ENCODE data around the gene C7orf57.

The C7orf57 gene

DNA sequence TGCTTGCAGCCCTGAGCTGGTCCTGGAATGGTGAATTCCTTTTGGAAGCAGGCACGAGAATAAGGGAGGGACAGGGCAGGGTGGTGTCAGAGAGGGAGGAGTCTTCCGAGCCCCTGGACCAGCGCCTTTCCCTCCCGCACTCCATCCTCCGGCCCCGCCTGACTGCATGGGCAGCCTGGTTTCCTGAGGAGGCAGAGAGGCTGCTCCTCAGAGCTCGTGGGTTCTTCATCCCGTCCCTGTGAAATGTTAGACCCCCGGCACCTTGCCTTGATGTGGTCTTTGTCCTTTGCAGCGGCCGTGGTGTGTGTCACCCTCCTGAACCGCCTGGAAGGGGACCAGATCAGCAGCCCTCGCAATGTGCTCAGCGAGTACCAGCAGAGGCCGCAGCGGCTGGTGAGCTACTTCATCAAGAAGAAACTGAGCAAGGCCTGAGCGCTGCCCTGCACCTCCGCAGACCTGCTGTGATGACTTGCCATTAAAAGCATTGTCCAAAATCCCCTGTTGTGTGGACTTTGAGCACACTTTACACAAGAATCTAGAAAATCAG is 72.7 kb downstream of the C7orf57 start:
- no peak overlapping the region for H3K4me3 ChIP-seq (ENCODE audit: low read depth, low read length)
- TF ChIP-seq, protein P1, sequence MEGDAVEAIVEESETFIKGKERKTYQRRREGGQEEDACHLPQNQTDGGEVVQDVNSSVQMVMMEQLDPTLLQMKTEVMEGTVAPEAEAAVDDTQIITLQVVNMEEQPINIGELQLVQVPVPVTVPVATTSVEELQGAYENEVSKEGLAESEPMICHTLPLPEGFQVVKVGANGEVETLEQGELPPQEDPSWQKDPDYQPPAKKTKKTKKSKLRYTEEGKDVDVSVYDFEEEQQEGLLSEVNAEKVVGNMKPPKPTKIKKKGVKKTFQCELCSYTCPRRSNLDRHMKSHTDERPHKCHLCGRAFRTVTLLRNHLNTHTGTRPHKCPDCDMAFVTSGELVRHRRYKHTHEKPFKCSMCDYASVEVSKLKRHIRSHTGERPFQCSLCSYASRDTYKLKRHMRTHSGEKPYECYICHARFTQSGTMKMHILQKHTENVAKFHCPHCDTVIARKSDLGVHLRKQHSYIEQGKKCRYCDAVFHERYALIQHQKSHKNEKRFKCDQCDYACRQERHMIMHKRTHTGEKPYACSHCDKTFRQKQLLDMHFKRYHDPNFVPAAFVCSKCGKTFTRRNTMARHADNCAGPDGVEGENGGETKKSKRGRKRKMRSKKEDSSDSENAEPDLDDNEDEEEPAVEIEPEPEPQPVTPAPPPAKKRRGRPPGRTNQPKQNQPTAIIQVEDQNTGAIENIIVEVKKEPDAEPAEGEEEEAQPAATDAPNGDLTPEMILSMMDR (IDR thresholded peaks at IDR 0.05; ENCODE audit: control insufficient read depth, extremely low read depth, insufficient read depth), result no peak
- no peak for DNase-seq (ENCODE audit: low read depth)

DNA sequence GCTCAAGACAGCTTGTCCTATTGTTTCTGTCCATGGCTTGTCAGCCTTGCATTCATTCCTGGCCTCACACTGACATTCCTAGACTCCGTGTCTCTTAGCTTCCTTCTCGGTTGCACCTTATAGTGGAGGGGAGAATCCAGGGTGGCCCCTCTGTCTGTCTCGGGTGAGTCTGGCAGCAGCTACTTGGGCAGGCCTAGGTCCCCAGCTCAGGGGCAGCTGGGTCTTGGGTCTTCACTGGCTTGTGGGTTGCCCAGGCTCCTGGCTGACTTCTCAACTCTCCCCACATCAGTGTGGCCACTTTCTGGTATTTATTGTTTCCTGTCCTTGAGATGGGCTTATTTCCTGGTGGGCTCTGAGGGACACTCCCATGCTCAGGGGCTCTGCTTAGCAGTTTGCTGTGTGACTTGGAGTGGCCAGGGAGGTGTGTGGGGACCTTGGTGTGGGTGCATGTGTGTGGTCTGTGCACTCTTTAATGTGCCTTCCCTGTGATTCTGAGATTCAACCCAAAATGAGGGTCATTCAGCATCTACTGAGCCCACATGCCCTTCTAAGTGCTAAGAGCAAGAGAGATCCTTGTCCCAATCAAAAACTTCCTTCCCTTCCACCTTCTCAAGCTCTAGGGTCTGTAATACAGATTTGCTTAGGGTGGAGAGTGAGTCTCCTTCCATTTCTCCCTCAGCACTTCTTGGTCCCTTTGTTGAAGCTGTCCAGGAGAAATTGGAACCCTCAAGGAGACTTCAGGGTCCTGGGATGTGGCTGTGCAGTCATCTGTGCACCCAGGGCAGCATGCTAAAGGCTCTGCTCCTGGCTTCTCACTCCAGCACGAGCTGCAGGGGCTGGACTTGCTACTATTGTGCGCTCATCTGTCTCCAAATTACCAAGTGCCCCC is 73.9 kb downstream of the C7orf57 start:
- no peak for DNase-seq (ENCODE audit: low read depth)
- TF ChIP-seq, protein P1 (IDR thresholded peaks at IDR 0.05; ENCODE audit: control insufficient read depth, extremely low read depth, insufficient read depth), result no peak
- no peak overlapping the region for H3K4me3 ChIP-seq (ENCODE audit: low read depth, low read length)

DNA sequence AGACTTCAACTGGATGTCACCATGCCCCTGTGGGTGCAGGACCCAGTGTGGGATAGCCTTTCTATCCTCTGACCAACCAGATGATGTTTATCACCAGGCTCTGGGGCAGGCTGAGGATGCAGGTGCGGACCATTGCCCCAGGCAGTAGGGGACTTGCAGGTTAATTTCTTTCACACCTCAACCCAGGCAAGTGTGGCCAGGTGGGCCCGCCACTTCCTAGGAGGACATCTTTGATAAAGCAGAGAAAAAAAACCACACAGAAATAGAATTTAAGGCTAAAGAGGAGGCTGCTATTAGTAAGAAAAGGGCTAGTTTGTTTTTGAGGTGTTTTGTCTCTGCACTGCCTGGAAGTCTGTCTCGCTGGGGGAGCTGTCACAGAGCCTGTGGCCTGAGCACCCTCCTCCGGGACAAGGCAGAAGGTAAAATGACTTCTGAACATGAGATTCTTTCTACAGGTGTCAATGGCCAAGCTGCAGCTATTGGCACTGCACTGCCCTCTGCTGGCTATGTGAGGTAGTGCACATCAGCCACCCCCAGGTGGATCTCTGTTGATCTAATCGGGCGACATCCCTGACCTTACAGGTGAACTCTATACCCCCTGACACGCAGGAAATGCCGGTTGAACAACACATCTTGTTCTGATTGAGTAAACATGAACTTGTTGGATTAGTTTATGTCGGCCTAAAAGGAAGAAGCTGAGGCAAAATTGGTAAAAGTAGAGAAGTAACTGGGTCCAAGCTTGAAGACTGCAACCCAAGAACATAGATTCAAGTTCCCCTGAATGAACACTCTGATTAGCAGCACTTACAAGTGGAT is 74.7 kb downstream of the C7orf57 start:
- H3K4me3 ChIP-seq (ENCODE audit: low read depth, low read length), result no peak overlapping the region
- TF ChIP-seq, protein P1 (IDR thresholded peaks at IDR 0.05; ENCODE audit: control insufficient read depth, extremely low read depth, insufficient read depth), result peak; percentile 98
- peak; percentile 92 for DNase-seq (ENCODE audit: low read depth)

DNA sequence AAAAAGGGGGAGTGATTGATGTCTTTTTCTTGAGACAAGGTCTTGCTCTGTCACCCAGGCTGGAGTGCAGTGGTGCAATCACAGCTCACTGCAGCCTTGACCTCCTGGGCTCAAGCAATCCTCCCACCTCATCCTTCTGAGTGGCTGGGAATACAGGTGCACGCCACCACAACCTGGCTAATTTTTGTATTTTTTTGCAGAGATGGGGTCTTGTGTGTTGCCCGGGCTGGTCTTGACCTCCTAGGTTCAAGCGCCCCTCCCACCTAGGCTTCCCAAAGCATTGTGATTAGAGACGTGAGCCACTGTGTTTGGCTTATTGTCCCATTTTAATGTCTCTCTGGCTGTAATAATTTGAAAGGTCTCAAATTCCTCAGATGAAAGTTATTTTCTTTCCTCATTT is 75.5 kb downstream of the C7orf57 start:
- TF ChIP-seq, protein P1 (IDR thresholded peaks at IDR 0.05; ENCODE audit: control insufficient read depth, extremely low read depth, insufficient read depth), result no peak
- no peak overlapping the region for H3K4me3 ChIP-seq (ENCODE audit: low read depth, low read length)
- DNase-seq (ENCODE audit: low read depth), result no peak

Data from LNCaP clone FGC (cell line).